ENCODE results near the gene NRXN3.

DNA sequence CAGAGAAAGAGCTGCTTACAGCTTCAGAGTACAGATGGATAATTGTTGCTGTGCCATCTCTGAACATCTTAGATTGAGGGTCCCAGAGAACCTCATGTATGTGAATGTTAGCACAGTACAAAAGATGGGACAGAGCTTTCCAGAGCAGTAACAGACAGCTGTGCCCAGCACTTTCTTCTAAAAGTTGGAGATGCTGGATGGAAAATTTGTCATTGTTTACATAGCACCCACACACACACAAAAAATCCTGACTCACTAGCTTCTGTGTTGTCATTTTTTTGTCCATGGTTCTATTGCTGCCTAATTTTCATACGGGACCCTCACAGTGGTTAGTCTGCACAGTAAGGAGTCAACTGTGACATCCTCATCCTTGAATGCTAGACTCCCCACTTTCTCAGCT, 1666.4 kb downstream of the NRXN3 start:
- no peak for TF ChIP-seq EZH2 (IDR thresholded peaks at IDR 0.05; ENCODE audit: insufficient read depth, poor library complexity, severe bottlenecking)
- TF ChIP-seq EZH2phosphoT487 (IDR thresholded peaks at IDR 0.05; ENCODE audit: insufficient read depth, low read depth), result no peak
